ENCODE results near the gene STK17A.

GRCh38 chr7:43664681-43665080 lies 81.8 kb downstream of the STK17A start:
- TF ChIP-seq POLR2A (IDR thresholded peaks at IDR 0.05) (no peak), CTCF (IDR thresholded peaks at IDR 0.05) (no peak), POLR2AphosphoS5 (IDR thresholded peaks at IDR 0.05) (no peak), EP300 (IDR thresholded peaks at IDR 0.05) (no peak)

Data from upper lobe of left lung (tissue), 4 donors.